Activated CD8-positive, alpha-beta T cell treated with anti-CD3 and anti-CD28 coated beads for 36 hours (primary cell): Measurements from ENCODE around the gene VWA1. TPM values are rescaled to one million over a fixed set of nuclear protein-coding genes. Genes with fewer than 3 reads are reported as not detected.
A peak's percentile ranks its signal among the peaks of the same experiment; 100 is the strongest.

Experiments
- ATAC-seq: fragments of 200-7000 bp; cut with Tn5 transposase; one replicate; pipeline ENCODE4 v1.10.0; 2021; ENCODE audit warnings: mild to moderate bottlenecking, moderate library complexity
- CTCF ChIA-PET: fragments of 350-600 bp; sonication (Branson Sonifier 250); formaldehyde crosslinking; loops from one replicate; lab custom pipeline; 2021; ENCODE audit warnings: antibody characterized with exemption; lab: Charles Lee
- POLR2A ChIA-PET: fragments of 350-600 bp; sonication (Branson Sonifier 250); formaldehyde crosslinking; loops from one replicate; lab custom pipeline; 2021; ENCODE audit warnings: antibody characterized with exemption; lab: Charles Lee
- DNase-seq: peaks from one replicate; pipeline ENCODE4 v3.0.0-alpha.2; 2020
- H3K27ac Mint-ChIP-seq: one replicate; pipeline ENCODE4 v1.8.0; 2021; ENCODE audit warnings: mild to moderate bottlenecking, mixed read lengths
- H3K27me3 Mint-ChIP-seq: one replicate; pipeline ENCODE4 v1.8.0; 2021; ENCODE audit warnings: mixed read lengths
- H3K36me3 Mint-ChIP-seq: one replicate; pipeline ENCODE4 v1.8.0; 2021; ENCODE audit warnings: low read depth, mixed read lengths
- H3K4me1 Mint-ChIP-seq: one replicate; pipeline ENCODE4 v1.8.0; 2021; ENCODE audit warnings: low read depth, mixed read lengths
- H3K4me3 Mint-ChIP-seq: one replicate; pipeline ENCODE4 v1.8.0; 2021; ENCODE audit warnings: mild to moderate bottlenecking, moderate library complexity, mixed read lengths
- H3K9me3 Mint-ChIP-seq: one replicate; pipeline ENCODE4 v1.8.0; 2021; ENCODE audit warnings: mixed read lengths
- intact Hi-C: fragments of 100-400 bp; cut with micrococcal nuclease; formaldehyde crosslinking; loops from one replicate; pipeline ENCODE4 v1.10.0; 2022
- total RNA-seq, 2 experiments: library from RNA; stranded (reverse); gene quantifications; one replicate each; pipeline ENCODE4 v1.2.3, GENCODE V29; 2021
- TF ChIP-seq, protein P1 (sequence below): fragments of 200-600 bp; IDR thresholded peaks from one replicate; pipeline ENCODE4 v1.8.0; 2022; ENCODE audit warnings: antibody characterized with exemption, mild to moderate bottlenecking

VWA1 gene
- total RNA-seq, 2 experiments from 2014 or later: 0.72 to 0.97 TPM

DNA sequence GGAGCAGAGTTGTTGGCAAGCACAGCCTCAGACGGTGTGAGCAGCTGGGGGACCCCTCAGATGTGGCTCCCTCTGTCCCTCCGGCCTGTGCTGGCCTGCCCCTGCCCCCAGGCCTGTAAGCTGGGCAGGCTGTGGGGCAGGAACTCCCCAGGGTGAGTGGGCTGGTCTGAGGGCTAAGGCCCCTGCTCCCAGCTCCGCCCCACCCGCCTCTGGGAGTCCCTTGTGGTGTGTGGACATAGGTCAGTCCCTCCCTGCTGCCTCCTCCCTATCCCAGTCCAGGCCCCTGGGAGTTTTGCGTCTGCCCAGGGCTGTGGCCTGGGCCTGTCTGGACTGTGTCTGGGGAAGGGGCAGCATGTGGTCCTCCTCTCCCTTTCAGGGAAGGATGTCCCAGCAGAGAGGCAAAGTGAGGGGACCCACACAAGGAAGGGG is 3.6 kb upstream of the VWA1 start:
- DNase-seq (no peak), ATAC-seq (no peak)
- Mint-ChIP-seq H3K27me3 (peaks cover 22% of the 10 kb centered on the region), H3K4me1 (peaks cover 13% of the 10 kb centered on the region), H3K4me3 (no peak overlapping the region), H3K27ac (no peak overlapping the region), H3K36me3 (no peaks in the 10 kb centered on the region), H3K9me3 (no peaks in the 10 kb centered on the region)
- ChIA-PET POLR2A (interaction anchor here (1.0 kb wide), 1 partner anchor 24 kb away, joined by 3 read pairs; the partner anchor contains the start of gene MRPL20), CTCF (interaction anchor here (0.5 kb wide), 1 partner anchor 9 kb away, joined by 3 read pairs; no protein-coding TSS in a partner anchor)
- intact Hi-C loops: no loop called here
- TF ChIP-seq, protein P1, sequence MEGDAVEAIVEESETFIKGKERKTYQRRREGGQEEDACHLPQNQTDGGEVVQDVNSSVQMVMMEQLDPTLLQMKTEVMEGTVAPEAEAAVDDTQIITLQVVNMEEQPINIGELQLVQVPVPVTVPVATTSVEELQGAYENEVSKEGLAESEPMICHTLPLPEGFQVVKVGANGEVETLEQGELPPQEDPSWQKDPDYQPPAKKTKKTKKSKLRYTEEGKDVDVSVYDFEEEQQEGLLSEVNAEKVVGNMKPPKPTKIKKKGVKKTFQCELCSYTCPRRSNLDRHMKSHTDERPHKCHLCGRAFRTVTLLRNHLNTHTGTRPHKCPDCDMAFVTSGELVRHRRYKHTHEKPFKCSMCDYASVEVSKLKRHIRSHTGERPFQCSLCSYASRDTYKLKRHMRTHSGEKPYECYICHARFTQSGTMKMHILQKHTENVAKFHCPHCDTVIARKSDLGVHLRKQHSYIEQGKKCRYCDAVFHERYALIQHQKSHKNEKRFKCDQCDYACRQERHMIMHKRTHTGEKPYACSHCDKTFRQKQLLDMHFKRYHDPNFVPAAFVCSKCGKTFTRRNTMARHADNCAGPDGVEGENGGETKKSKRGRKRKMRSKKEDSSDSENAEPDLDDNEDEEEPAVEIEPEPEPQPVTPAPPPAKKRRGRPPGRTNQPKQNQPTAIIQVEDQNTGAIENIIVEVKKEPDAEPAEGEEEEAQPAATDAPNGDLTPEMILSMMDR: no peak

GRCh38 chr1:1432274-1432950 is 3.1 kb upstream of the VWA1 start:
- POLR2A ChIA-PET: interaction anchor here (1.0 kb wide), 1 partner anchor 25 kb away, joined by 3 read pairs; the partner anchor contains the start of gene MRPL20
- Mint-ChIP-seq H3K36me3 (no peaks in the 10 kb centered on the region), H3K4me3 (no peak overlapping the region), H3K27ac (no peak overlapping the region), H3K4me1 (peaks cover 13% of the 10 kb centered on the region), H3K9me3 (no peaks in the 10 kb centered on the region), H3K27me3 (peaks cover 24% of the 10 kb centered on the region)
- ATAC-seq (no peak), DNase-seq (no peak)
- TF ChIP-seq, protein P1: no peak
- CTCF ChIA-PET: no interaction called here
- intact Hi-C loops: no loop called here

DNA sequence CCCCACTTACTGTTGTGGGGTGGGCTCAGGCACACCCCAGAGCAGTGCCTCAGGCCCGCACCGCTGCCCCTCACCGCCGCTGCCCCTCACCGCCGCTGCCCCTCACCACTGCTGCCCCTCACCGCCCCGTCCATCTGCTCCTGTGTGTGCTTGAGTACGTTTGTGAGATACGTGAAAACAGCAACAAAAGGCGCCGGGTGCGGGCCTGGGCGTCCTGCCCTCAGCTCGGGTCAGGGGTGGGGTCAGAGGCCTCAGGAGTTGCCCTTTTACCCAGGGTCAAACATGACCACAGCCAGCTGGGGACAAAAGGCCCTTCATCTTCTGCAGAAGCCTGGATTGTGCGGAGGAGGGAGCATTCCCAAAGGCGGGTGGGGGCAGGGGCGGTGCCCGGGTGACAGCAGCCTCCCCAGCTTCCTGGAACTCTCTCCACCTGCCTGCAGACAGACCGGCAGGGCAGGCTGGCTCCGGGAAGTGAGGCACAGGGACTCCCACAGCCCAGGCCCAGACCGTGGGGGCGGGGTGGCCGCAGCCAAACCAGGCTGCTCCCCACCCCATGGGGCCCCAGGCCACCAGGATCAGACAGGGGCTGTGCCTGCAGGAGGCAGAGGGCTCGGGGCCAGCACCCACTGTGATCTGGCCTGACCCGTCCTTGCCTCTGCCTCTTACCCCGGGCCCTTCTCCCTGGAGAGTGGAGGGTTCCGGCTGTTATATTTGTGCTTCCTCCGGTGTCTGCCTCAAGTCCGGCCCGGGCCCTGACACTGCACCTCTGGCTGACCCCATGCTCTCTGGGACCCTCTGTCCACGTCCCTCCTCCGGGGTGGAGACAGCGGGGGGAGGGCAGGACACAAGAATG is 2.3 kb upstream of the VWA1 start:
- H3K4me3 Mint-ChIP-seq: no peak overlapping the region
- TF ChIP-seq, protein P1: no peak
- peaks cover 24% of the 10 kb centered on the region for H3K27me3 Mint-ChIP-seq
- no peak overlapping the region for H3K27ac Mint-ChIP-seq
- POLR2A ChIA-PET: interaction anchor here (1.5 to 2.8 kb wide), 2 partner anchors 26 to 33 kb away, joined by 7 to 8 read pairs; partner anchors contain the start of genes CCNL2 and MRPL20
- intact Hi-C loops: no loop called here
- CTCF ChIA-PET: interaction anchor here (1.0 kb wide), 1 partner anchor 33 kb away, joined by 3 read pairs; no protein-coding TSS in a partner anchor
- H3K9me3 Mint-ChIP-seq: no peaks in the 10 kb centered on the region
- no peaks in the 10 kb centered on the region for H3K36me3 Mint-ChIP-seq
- no peak for ATAC-seq
- no peak for DNase-seq
- H3K4me1 Mint-ChIP-seq: peaks cover 13% of the 10 kb centered on the region

- no peak overlapping the region for H3K27ac Mint-ChIP-seq
- intact Hi-C loops: no loop called here
- no peak overlapping the region for H3K4me3 Mint-ChIP-seq
- peaks cover 10% of the 10 kb centered on the region for H3K4me1 Mint-ChIP-seq
- DNase-seq: peak; percentile 89
- ATAC-seq: peak; percentile 82
- TF ChIP-seq, protein P1: no peak
- CTCF ChIA-PET: interaction anchor here (1.0 kb wide), 1 partner anchor 34 kb away, joined by 3 read pairs; no protein-coding TSS in a partner anchor
- POLR2A ChIA-PET: interaction anchor here (0.9 to 2.8 kb wide), 3 partner anchors 26 to 34 kb away, joined by 3 to 8 read pairs (median 7); partner anchors contain the start of genes CCNL2 and MRPL20
- no peaks in the 10 kb centered on the region for H3K9me3 Mint-ChIP-seq
- peaks cover 25% of the 10 kb centered on the region for H3K27me3 Mint-ChIP-seq
- H3K36me3 Mint-ChIP-seq: no peaks in the 10 kb centered on the region
These were observed 1.7 kb upstream of the VWA1 start for GRCh38 chr1:1433804-1434130.
